HG03103 (cell line): Measurements from ENCODE around the gene PLIN5.
"Not testable (repeated sequence)": the region's sequence is repeated elsewhere in the genome, so short reads cannot be mapped to it uniquely, and the experiment has no call there.

Source experiments
- ATAC-seq: cut with Tn5 transposase; IDR thresholded peaks from one replicate; pipeline ENCODE4 v1.9.1; 2021; ENCODE audit warnings: low read depth; ENCODE audit not compliant: unreplicated experiment

Gene PLIN5

DNA sequence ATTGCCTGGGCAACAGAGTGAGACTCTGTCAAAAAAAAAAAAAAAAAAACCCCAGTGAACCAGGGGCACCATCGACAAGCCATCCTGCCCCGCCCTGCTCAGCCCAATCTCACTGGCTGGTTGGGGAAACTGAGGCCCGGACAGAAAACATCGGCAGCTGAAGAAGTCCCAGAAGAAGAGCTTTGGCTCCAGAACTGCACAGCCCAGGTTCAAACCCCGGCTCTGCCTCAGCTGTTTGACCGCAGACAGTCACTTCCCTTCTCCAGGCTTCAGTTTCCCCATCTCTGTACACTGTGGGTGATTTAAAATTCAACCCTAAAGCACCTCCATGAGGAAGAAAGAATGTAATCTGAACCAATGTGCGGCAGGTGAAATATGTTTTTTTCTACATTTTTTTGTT lies 33.9 kb upstream of the PLIN5 start:
- no peak for ATAC-seq

DNA sequence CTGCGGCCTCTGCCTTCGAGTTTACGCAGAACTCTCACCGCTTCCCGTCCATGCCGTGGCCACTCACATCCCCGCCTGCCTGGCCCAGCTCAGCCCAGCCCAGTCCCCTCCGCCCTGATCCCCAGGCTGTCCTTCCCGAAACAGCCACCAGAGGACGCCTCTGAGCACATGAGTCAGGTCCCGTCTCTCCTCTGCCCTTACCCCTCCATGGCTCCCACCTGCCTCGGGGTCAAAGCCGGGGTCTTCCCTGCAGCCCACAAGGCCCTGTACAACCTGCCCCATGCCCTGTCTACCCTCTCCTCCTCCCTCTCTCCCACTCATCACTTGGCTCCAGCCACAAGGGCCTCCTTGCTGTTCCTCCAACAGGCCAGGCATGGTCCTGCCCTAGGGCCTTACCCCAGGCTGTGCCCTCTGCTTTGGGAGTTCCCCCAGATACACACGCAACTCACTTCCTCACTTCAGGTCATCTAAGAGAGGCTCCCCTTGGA lies 32.6 kb upstream of the PLIN5 start:
- ATAC-seq: no peak

DNA sequence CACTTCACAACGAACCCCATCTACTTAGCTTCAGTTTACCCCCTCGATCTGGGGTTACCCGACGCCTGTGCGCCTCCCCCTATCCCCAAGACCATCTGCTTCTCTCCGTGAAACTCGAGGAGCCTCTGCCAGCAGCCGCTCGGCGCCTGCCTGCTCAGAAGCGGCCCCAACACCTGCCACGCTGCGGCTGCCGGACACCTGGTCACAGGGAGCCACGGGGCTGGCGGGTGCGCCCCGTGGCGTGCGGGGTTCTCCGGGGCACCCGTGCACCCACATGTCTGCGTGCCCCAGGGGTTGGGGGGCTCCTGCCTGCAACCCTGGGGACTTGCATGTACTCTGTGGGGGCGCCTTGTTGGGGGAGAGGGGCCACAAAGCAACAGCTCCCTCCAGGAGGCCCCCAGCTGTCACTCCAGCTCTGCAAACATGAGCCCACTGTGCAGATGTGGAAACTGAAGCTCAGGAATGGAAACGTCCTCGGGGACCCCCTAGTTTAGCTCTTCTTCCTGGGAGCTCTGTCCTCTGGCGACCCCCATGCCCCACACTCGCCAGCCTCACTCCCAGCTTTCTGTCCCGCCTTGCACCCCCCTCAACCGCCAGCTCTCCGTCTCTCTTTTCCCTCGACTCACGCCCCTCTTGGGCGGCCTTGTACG lies 31.5 kb upstream of the PLIN5 start:
- no peak for ATAC-seq

DNA sequence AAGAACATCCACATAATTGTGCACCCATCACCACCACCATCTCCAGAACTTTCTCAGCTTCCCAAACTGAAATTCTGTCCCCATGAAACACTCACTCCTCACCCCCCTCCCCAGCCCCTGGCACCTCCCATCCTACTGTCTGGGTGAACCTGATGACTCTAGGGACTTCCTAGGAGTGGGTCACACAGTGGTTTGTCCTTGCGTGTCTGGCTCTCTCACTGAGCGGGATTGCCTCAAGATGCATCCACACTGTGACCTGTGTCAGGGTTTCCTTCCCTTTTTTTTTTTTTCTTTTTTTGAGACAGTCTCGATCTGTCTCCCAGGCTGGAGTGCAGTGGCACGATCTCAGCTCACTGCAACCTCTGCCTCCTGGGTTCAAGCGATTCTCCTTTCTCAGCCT lies 28.5 kb upstream of the PLIN5 start:
- ATAC-seq: not testable (repeated sequence)

DNA sequence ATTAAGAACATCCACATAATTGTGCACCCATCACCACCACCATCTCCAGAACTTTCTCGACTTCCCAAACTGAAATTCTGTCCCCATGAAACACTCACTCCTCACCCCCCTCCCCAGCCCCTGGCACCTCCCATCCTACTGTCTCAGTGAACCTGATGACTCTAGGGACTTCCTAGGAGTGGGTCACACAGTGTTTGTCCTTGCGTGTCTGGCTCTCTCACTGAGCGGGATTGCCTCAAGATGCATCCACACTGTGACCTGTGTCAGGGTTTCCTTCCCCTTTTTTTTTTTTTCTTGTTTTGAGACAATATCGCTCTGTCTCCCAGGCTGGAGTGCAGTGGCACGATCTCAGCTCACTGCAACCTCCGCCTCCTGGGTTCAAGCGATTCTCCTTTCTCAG lies 27.1 kb upstream of the PLIN5 start:
- not testable (repeated sequence) for ATAC-seq

DNA sequence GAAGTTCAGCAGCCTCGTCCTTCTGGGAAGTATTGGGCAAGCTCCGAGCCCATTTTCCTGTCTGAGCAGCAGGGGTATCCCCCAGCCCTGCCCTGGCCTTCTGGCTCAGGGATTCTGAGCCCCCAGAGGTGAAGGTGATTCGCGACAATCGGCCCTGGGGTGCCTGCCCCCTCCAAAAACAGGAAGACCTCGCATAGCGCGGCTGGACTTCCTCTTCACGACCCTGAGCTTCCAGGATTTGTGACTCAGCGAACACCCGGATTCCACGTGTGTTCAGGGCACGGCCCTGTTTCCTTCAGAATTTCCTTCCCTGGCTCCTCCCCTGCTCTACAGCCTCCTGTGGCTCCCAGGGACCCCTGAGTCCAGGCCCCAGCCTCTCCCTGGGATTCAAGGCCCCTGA lies 24.5 kb upstream of the PLIN5 start, which contains the start of gene SEMA6B:
Gene SEMA6B, minus strand, starts transcription at position 116 of the 400 bp plus-strand sequence. CDS start 1,227 bp downstream, outside the sequence.
- ATAC-seq: no peak

DNA sequence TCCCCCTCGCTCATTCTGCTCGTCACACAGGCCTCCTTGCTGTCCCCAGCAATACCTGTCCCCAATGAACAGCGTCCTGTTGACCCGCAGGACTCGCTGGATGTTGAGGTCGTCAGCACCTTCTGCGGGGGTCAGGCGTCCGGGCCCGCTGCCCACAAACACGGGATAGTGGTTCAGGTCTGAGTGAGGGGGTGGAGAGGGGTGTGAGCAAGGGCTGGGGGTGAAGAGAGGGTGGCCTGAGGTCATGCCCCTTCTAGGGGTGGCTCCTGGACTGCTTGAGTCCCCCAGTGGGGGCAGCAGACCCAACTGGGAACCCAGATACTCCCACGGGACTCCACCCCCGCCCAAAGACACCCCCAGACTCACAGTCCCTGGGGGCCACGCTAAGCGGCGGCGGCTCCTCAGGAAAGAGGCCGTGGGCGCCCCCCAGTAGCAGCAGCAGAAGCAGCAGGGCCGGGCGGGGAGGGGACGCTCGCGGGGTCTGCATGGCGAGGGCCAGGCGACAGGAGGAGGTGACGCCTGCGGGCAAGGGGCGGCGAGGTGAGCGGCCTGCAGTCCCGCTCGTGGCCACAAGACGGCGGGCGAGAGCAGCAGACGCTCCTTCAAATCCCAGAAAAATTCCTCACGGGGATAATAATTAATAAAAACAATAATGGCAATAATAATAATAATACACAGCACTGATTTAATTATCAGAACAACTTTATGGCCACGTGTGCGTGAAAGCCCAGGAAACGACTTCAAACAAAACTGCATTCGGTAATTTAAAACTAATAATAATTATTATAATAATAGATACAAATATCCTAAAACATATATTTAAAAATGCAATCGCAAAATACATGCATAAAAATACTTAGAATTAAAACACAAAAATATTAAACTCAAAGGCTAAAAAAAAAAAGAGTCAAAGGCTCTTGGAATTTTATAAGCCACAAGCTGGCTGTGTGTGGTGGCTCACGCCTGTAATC lies 23.2 kb upstream of the PLIN5 start:
- no peak for ATAC-seq

DNA sequence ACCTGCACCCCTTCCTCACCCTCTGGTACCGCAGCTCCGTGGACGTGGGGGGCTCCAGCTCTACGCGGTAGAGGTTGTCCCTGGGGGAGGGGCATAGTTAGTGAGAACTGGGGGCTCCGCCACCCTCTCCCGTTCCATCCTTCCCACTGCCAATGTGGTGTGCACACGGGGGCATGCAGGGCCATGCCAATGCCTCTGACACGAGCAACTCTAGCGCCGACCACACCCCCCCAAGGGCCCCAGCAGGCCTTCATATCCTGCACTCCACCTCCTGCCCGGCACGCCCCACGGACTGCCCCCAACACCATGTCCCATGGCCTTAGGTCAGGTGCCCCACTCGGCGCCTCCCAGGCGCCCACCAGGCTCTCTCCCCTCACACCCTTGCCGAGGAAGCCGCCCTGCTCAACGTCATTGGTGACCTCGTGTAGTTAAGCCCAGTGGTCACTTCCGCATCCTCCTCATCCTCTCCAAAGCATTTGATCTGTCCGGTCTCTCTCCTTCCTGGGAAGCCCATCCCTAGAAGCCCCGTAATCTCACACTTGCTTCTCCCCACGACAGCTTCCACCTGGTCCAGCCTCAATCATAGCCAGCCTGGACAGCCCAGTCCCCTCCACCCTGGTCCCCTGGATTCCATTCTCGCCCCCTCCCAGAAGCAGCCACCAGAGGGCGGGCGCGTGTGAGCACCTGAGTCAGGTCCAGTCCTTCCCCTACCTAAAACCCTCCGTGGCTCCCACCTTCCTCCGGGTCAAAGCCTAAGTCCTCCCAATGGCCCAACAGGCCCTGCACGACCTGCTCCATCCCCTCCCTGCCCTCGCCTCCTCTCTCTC lies 22.3 kb upstream of the PLIN5 start:
- ATAC-seq: no peak

DNA sequence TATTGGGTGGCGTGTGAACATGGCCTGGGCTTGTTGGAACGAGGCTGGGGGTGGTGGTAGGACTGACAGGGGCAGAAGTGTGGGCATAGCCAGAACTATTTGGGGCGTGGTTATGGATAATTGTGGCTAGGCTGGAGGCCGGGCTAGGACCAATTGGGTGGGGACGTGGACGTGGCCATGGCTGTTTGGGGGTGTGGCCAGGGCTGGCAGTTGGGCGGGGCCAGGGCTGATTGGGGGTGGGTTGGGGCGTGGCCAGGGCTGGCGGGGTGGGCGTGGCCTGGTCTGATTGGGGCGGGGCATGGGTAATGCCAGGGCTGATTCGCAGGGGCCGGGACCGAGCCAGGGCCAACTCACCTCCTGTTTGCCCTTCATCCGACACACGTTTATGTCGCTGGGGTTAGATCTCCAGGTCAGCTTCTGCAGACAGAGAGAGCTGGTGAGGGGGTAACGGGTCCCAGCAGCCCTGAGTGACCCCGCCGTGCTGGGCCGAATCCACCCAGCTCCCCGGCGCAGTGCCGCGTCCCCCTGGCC lies 21.6 kb upstream of the PLIN5 start:
- ATAC-seq: no peak

DNA sequence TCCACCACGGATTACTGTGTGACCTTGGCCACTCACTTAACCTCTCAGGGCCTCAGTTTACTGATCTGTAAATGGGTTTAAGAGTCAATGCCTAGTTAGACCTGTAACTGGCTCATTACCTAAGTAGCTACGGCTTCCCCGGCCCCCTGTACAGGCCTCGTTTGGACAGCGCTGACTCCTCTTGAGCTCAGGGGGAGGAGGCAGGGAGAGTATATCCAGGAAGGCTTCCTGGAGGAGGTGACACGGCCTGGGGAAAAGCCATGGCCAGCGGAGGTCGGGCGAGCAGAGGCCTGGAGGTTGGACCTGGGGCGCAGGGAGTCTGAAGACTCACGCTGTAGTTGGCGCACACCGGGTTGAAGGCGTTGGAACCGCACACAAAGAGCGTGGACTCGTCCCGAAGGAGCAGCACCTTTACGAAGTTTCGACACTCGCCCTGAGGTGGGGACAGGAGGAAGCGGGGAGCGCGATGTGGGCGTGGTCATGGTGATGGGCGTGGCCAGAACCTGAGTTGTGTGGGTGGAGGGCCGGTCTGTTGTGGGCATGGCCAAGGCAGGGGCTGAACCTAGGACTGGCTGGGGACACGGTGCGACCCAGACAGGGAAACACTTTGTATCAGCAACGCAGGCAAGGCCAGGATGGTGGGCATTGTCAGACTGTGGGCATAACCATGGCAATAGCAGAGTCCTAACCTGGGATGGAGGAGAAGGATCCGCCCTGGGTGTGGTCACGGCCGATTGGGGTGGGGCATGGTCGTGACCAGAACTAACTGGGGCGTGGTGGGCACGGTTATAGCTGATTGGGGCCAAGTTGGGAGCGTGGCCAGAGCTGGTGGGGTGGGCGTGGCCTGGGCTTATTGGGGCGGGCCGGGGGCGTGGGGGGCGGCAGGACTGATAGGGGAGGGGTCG lies 20.9 kb upstream of the PLIN5 start:
- no peak for ATAC-seq

DNA sequence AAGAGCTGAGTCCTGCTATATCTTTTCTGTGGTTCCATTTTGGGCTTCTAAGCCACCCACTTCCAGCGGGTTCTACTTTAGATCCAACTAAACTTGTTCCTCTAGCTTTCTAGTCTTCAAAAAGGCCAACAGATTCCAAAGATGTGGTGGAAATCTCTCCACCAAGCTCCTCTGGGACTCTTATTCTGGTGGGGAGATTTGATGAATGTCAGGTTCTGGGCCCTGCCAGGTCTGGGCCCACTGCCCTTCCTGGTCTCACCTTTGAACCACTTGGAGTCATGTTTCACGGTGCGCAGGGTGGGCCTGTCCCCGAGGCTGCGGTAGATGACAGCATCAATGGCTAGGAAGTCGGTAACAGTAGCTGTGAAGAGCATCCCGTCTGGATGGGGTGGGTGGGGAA lies 19.7 kb upstream of the PLIN5 start:
- ATAC-seq: no peak

DNA sequence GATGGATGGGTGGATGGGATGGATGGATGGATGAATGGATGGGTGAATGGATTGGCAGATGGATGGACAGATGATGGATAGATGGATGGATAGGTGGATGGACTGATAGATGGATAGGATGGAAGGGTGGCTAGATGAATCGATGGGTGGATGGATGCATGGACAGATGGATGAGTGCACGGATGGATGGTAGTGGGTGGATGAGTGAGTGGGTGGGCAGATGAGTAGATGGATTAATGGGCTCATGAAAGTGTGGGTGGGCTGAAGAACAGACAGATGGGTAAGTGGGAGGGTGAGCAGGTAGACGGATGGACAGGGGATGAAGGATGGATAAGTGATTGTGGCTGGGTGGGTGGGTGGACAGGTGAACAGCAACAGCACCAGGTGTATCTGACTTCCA lies 18.8 kb upstream of the PLIN5 start:
- no peak for ATAC-seq

DNA sequence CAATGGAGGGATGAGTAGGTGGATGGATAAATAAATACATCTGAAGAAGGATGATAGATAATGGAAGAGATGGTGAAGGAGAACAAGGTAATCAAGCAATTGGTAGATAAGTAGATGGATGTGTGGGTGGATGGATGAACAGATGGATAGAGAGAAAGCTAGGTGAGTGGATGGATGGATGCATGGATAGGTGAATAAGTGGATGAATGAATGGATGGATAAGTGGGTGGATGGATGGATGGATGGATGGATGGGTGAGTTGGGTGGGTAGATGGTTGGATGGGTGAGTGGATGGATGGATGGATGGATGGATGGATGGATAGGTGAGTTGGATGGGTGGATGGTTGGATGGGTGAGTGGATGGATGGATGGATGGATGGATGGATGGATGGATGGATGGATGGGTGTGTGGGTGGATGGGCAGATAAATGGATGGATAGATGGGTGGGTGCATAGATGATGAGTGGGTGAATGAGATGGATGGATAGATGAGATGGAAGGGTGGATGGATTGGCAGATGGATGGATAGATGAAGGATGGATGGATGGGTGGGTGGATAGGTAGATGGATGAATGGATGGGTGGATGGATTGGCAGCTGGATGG lies 18.2 kb upstream of the PLIN5 start:
- no peak for ATAC-seq

DNA sequence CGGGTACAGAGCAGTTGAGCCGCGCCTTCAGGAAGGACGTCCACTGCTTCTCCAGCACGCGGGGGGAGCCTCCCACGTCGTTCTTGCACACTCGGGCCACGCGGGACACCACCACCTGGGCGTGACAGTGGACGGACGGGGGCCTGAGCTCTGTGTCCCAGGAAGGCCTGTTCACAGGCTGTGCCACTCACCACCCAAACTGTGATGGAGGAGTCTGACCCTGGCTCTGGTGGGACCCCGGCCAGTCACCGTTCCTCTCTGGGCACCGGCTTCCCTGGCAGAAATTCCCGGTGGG lies 17.4 kb upstream of the PLIN5 start:
- no peak for ATAC-seq

DNA sequence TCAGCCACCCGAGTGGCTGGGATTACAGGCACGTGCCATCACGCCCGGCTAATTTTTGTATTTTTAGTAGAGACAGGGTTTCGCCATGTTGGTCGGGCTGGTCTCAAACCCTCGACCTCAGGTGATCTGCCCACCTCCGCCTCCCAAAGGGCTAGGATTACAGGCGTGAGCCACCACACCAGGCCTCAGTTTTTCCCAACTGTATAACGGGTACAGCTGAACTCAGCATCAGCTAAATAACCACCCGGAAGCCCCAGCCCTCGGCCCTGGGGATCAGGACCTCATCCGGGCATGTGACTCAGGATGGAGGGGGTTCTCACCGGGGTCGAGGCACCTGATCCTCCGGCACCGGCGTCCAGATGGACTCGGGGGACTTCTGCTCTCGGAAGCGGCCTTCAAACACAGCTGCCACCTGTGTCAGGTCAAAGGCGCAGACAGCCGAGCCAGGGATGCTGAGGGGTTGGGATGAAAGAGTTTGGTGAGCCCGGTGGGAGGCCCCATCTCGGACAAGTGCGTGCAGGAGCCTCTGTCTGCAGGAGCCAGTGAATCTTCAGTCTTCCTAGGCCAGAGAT lies 15.5 kb upstream of the PLIN5 start:
- no peak for ATAC-seq

DNA sequence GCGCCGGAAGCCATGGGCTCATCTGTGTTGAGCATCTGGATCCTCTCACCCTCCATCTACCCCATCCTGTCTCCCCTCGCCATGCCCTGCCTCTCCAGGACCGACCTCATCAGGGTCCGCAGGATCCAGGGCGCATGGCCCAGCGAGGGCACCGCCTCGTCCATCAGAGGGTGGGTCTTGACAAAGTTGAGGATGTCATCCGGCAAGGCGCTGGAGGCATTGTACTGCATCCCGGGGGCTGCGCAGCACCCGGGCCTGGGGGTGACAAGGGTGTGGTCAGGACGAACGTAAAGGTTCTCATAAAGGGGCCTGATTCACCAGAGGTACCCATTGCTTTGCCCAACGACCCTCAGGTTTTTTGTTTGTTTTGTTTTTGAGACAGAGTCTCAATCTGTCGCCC lies 15.0 kb upstream of the PLIN5 start:
- no peak for ATAC-seq

DNA sequence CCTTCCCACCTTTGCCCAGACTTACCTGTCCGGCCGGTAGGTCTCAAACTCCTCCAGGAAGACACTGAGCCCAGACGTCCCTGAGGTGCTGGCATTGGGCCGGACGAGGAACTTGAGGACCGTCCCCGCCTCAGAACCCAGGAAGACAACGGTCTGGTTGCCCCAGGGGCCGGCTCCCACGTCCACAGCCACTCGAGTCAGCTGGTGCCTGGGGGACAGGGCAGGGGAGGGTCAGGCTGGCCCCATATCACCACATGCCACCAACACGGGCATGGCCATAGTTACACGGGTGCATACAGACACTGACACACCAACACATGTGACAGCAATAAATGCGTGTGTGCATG lies 13.2 kb upstream of the PLIN5 start:
- ATAC-seq: no peak

DNA sequence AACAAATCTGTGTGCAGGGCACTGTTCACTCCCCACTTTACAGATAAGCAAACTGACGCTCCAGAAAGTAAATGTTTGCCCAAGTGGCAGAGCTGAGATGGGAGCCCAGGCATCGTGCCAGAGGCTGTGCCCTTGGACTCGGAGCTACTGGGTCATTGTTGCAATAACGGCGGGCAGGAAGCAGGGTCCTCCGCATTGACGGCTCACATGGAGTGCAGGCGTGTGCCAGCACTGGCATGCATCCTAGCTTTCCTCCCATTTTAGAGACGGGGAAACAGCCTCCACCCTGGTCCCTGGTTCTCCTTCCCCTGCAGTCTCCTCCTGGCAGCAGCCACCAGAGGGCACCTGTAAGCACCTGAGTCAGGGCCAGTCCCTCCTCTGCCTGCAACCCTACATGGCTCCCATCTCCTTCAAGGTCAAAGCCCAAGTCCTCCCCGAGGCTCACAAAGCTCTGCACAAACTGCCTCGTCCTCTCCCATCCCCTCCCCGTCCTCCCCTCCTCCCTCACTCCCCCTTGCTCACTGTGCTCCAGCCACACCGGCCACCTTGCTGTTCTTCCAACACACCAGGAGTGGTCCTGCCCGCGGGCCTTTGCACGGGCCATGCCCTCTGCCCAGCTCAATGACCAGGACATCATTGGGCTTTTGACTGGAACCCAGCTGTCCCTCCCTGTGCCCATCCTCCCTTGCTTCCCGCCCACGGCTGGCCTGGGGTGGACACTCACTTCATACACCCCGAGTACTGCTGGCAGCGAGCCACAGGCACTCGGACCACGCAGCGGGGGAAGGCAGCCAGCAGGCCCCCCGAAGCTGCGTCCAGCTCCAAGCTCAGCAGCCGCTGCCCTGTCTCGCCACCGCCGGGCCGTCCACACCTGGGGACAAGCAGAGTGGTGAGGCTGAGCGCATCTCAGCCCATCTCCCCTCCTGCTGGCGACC lies 12.5 kb upstream of the PLIN5 start:
- ATAC-seq: no peak
